ENCODE data around the gene ZYX. TPM values are rescaled to one million over a fixed set of nuclear protein-coding genes. Genes with fewer than 3 reads are reported as not detected.

Gene ZYX
- polyA plus RNA-seq, 1 donor from 2014 or later, result 10.0 TPM

- H3K79me2 ChIP-seq (replicated peaks; ENCODE audit: insufficient read depth, low read length), result no peaks in the 10 kb centered on the region
- no peak overlapping the region for H2AFZ ChIP-seq (ENCODE audit: low read depth, low read length)
- H3K4me2 ChIP-seq (ENCODE audit: low read length), result no peak overlapping the region
- H3K9me3 ChIP-seq (ENCODE audit: low read length), result no peaks in the 10 kb centered on the region
- H3K27me3 ChIP-seq (ENCODE audit: insufficient read depth, low read depth, low read length), result no peaks in the 10 kb centered on the region
- no peaks in the 10 kb centered on the region for H3K36me3 ChIP-seq (ENCODE audit: insufficient read depth, low read length)
- no peaks in the 10 kb centered on the region for H3F3A ChIP-seq (ENCODE audit: insufficient read depth, low read length, poor library complexity, severe bottlenecking)
- H3K27ac ChIP-seq (ENCODE audit: low read length), result no peak overlapping the region
- H3K4me3 ChIP-seq (ENCODE audit: low read length), result no peak overlapping the region
- no peak overlapping the region for H3K9ac ChIP-seq (ENCODE audit: low read length)
- no peaks in the 10 kb centered on the region for H4K20me1 ChIP-seq (ENCODE audit: insufficient read depth)
- no peaks in the 10 kb centered on the region for H3K9me2 ChIP-seq (ENCODE audit: insufficient read depth, low read length)
- TF ChIP-seq SMC3 (conservative IDR thresholded peaks at IDR 0.05; ENCODE audit: poor library complexity), result no peak
- TF ChIP-seq CTCF (IDR thresholded peaks at IDR 0.05; ENCODE audit: poor library complexity, severe bottlenecking), result no peak
Measured at GRCh38 chr7:143431109-143431508, 50.0 kb downstream of the ZYX start.

- no peaks in the 10 kb centered on the region for H3F3A ChIP-seq (ENCODE audit: insufficient read depth, low read length, poor library complexity, severe bottlenecking)
- H3K36me3 ChIP-seq (ENCODE audit: insufficient read depth, low read length), result no peaks in the 10 kb centered on the region
- H3K27ac ChIP-seq (ENCODE audit: low read length), result no peak overlapping the region
- H2AFZ ChIP-seq (ENCODE audit: low read depth, low read length), result no peak overlapping the region
- no peak overlapping the region for H3K4me2 ChIP-seq (ENCODE audit: low read length)
- H3K9me2 ChIP-seq (ENCODE audit: insufficient read depth, low read length), result no peaks in the 10 kb centered on the region
- H3K27me3 ChIP-seq (ENCODE audit: insufficient read depth, low read depth, low read length), result no peaks in the 10 kb centered on the region
- no peak overlapping the region for H3K9ac ChIP-seq (ENCODE audit: low read length)
- no peaks in the 10 kb centered on the region for H3K9me3 ChIP-seq (ENCODE audit: low read length)
- H3K79me2 ChIP-seq (replicated peaks; ENCODE audit: insufficient read depth, low read length), result no peaks in the 10 kb centered on the region
- H3K4me3 ChIP-seq (ENCODE audit: low read length), result no peak overlapping the region
- H4K20me1 ChIP-seq (ENCODE audit: insufficient read depth), result no peaks in the 10 kb centered on the region
- TF ChIP-seq CTCF (IDR thresholded peaks at IDR 0.05; ENCODE audit: poor library complexity, severe bottlenecking), result no peak
- TF ChIP-seq REST (IDR thresholded peaks at IDR 0.05; ENCODE audit: borderline replicate concordance), result no peak
- TF ChIP-seq MXI1 (conservative IDR thresholded peaks at IDR 0.05; ENCODE audit: poor library complexity, severe bottlenecking), result no peak
- no peak for TF ChIP-seq SMC3 (conservative IDR thresholded peaks at IDR 0.05; ENCODE audit: poor library complexity)
- TF ChIP-seq EZH2 (IDR thresholded peaks at IDR 0.05; ENCODE audit: borderline replicate concordance, insufficient read depth, low read length, poor library complexity, severe bottlenecking), result no peak
- TF ChIP-seq RAD21 (conservative IDR thresholded peaks at IDR 0.05), result no peak
- no peak for TF ChIP-seq POLR2AphosphoS5 (IDR thresholded peaks at IDR 0.05)
- TF ChIP-seq EP300 (conservative IDR thresholded peaks at IDR 0.05; ENCODE audit: poor library complexity, severe bottlenecking), result no peak
- TF ChIP-seq TAF1 (IDR thresholded peaks at IDR 0.05; ENCODE audit: low read depth), result no peak
Measured at GRCh38 chr7:143433759-143434158, 52.6 kb downstream of the ZYX start.
